Ovary (tissue), 9 donors: ENCODE measurements around the gene NEURL3. TPM values are rescaled to one million over a fixed set of nuclear protein-coding genes. Genes with fewer than 3 reads are reported as not detected.

Experiments
- DNase-seq, 5 donors: peaks; one replicate each; pipeline ENCODE4 v3.0.0-alpha.2; 2019 to 2020
- H3K27ac ChIP-seq, 2 donors: fragments of 200-600 bp; one replicate each; pipeline versions ENCODE4 v1.5.1 to v1.8.0; 2019 to 2022
- H3K27me3 ChIP-seq: fragments of 200-600 bp; one replicate; pipeline ENCODE4 v1.8.0; 2022
- H3K36me3 ChIP-seq: fragments of 200-600 bp; sonication (generic); one replicate; pipeline ENCODE4 v1.5.1; 2019
- H3K4me1 ChIP-seq: one replicate; pipeline ENCODE4 v1.8.1; 2013; ENCODE audit warnings: mild to moderate bottlenecking, moderate library complexity; ENCODE audit not compliant: insufficient read depth
- H3K4me3 ChIP-seq: fragments of 200-600 bp; sonication (generic); one replicate; pipeline ENCODE4 v1.5.1; 2017
- H3K9me3 ChIP-seq, 2 donors: fragments of 200-600 bp in 1 of 2; sonication (generic) in 1 of 2; one replicate each; pipeline versions ENCODE4 v1.5.1 to v1.8.1; 2013 to 2019; ENCODE audit warnings: mild to moderate bottlenecking in 1 of 2, moderate library complexity in 1 of 2
- EP300 ChIP-seq: sonication (generic); formaldehyde crosslinking; IDR thresholded peaks from one replicate; pipeline ENCODE4 v1.6.1; 2017; ENCODE audit warnings: antibody characterized with exemption
- POLR2A ChIP-seq: fragments of 450-650 bp; IDR thresholded peaks from one replicate; pipeline ENCODE4 v1.6.1; 2017; ENCODE audit warnings: antibody characterized with exemption, mild to moderate bottlenecking, moderate library complexity
- WGBS, 3 donors: extraction: QIAGEN DNeasy Blood & Tissue Kit in 1 of 3; methylation state at CpG; one replicate each; pipeline versions ENCODE4 v1.1.5 to v1.1.7; 2013 to 2017; 5-methylcytosine and 5-hydroxymethylcytosine counted together
- intact Hi-C, 4 donors: fragments of 100-400 bp; cut with DNase I; formaldehyde crosslinking; loops; one replicate each; pipeline versions ENCODE4 v1.11.0 to v1.15.1; 2022 to 2023
- polyA plus RNA-seq, 2 donors: library from polyadenylated mRNA; stranded (reverse); fragments of 200-250 nt in 1 of 2; fragments of 350-450 nt in 1 of 2; fragmentation: Illumina TruSeq in 1 of 2; extraction: RNeasy Lipid Tissue Mini Kit (QIAGEN cat#74804) in 1 of 2; gene quantifications; one replicate each; pipeline ENCODE4 v1.2.3, GENCODE V29; 2013 to 2014
- total RNA-seq, 7 donors: library from RNA; depleted of rRNA in 2 of 7; stranded (reverse); fragments of >200 nt in 2 of 7; fragmentation: NEBNext Ultra II Directional in 3 of 7; extraction: Animal tissue kit (Norgen Biotek cat#: 25700) in 3 of 7; gene quantifications; one replicate each; pipeline versions ENCODE4 v1.1.0 to v1.2.4, GENCODE V29; 2016 to 2023
- TF ChIP-seq, protein P1 (sequence below), 3 donors: fragments of 450-650 bp in 2 of 3; fragments of 200-600 bp in 1 of 3; IDR thresholded peaks; one replicate each; pipeline versions ENCODE4 v1.5.1 to v1.8.0; 2016 to 2022; ENCODE audit warnings: antibody characterized with exemption in 3 of 3, mild to moderate bottlenecking in 1 of 3
- donor health status: DM: no; HTN: no; CAD: no; lungs with moderate emphysema.
- donor health status: DM: no; HTN: no; CAD: no.
- donor health status: Bipolar disorder and iron deficiency.
- donor health status: DM: yes; HTN: yes; CAD: no.
- donor health status: DM: no; HTN: no; CAD: no.
- donor health status: DM: yes; HTN: yes; CAD: no.

NEURL3 gene
- total and polyA plus RNA-seq, 9 donors, result 0.06 TPM; not detected in 8

DNA sequence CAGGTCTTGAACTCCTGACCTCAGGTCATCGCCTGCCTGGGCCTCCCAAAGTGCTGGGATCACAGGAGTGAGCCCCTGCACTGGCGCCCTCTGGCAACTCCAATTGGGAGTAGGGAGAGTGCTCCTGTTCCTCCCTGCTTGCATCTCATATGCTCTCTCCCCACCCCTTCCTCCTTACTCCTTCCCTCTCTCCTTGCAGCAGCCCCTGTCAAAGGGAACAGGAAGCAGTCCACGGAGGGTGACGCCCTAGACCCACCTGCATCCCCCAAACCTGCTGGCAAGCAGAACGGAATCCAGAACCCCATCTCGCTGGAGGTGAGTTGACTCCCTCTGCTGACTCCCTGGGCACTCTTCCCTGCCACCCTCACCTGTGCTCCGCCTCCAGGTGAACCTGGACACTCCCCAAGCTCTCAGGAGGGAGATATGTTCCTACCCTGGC, 42.1 kb upstream of the NEURL3 start:
- H3K27ac ChIP-seq, result no peak overlapping the region
- TF ChIP-seq POLR2A (no peak), EP300 (no peak)
- TF ChIP-seq, protein P1, sequence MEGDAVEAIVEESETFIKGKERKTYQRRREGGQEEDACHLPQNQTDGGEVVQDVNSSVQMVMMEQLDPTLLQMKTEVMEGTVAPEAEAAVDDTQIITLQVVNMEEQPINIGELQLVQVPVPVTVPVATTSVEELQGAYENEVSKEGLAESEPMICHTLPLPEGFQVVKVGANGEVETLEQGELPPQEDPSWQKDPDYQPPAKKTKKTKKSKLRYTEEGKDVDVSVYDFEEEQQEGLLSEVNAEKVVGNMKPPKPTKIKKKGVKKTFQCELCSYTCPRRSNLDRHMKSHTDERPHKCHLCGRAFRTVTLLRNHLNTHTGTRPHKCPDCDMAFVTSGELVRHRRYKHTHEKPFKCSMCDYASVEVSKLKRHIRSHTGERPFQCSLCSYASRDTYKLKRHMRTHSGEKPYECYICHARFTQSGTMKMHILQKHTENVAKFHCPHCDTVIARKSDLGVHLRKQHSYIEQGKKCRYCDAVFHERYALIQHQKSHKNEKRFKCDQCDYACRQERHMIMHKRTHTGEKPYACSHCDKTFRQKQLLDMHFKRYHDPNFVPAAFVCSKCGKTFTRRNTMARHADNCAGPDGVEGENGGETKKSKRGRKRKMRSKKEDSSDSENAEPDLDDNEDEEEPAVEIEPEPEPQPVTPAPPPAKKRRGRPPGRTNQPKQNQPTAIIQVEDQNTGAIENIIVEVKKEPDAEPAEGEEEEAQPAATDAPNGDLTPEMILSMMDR (IDR thresholded peaks at IDR 0.05), result no peak
- H3K36me3 ChIP-seq, result no peaks in the 10 kb centered on the region

DNA sequence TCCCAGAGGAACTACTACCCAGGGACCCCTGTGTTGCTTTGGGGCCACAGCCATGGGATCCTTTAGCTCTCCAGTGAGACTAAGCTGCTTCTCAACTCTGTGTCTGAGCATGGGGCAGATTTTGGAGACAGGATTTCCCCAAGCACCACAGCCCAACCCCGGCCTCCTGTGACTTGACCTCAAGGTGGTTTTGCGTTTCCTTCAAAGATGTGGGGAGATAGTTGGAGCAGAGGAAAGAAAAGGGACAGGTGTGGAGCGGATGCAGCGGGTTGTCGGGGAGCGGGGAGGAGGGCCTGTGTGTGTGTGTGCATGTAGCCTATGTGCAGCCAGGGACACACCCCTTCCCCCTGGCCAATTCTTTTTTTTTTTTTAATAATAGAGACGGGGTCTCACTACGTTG, 41.6 kb upstream of the NEURL3 start:
- H3K36me3 ChIP-seq, result no peaks in the 10 kb centered on the region
- intact Hi-C loops, result loop anchor here in 1 of 4 donors (10.0 kb wide), 1 partner anchor 218 kb away; the partner anchor contains the start of gene CNNM4
- H3K4me1 ChIP-seq, result no peaks in the 10 kb centered on the region
- no peak overlapping the region for H3K27ac ChIP-seq
- 69 to 80% (median 69%) methylated on average over 8 of the region's 8 CpGs for WGBS, 3 donors
- H3K4me3 ChIP-seq, result no peak overlapping the region
- DNase-seq, result no peak
- no peaks in the 10 kb centered on the region for H3K9me3 ChIP-seq
- no peaks in the 10 kb centered on the region for H3K27me3 ChIP-seq
- TF ChIP-seq EP300 (no peak), POLR2A (no peak)
- TF ChIP-seq, protein P1 (IDR thresholded peaks at IDR 0.05), result no peak

More for the DNA sequence above, 42.1 kb upstream of the NEURL3 start:
- no peaks in the 10 kb centered on the region for H3K4me1 ChIP-seq
- no peak for DNase-seq
- no peak overlapping the region for H3K4me3 ChIP-seq
- 92 to 94% (median 92%) methylated on average over 7 of the region's 7 CpGs for WGBS, 3 donors
- no peaks in the 10 kb centered on the region for H3K27me3 ChIP-seq
- intact Hi-C loops, result loop anchor here in 1 of 4 donors (10.0 kb wide), 1 partner anchor 218 kb away; the partner anchor contains the start of gene CNNM4
- H3K9me3 ChIP-seq, result no peaks in the 10 kb centered on the region

DNA sequence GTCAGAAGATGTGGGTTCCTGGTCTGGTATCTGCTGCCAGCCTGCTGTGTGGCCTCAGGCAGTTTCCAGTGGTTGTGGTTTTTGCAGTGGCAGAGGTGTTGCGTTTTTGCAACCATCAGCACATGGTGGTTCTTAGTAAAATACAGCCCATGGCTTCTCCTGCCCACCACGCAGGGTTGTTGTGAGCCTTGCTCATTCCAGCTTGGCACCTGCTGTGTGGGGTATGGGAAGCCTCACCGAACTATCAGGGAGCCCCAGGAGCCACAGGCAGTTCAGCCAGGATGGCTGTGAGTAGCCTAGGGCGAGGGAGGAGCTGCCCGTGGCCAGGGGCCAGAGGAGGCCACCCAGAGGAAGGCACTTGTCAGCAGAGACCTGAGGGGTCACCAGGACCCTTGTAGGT, 41.2 kb upstream of the NEURL3 start:
- Histone ChIP-seq H3K36me3 (no peaks in the 10 kb centered on the region), H3K4me3 (no peak overlapping the region), H3K27me3 (no peaks in the 10 kb centered on the region), H3K27ac (no peak overlapping the region), H3K4me1 (no peaks in the 10 kb centered on the region), H3K9me3 (no peaks in the 10 kb centered on the region)
- no peak for DNase-seq
- intact Hi-C loops, result loop anchor here in 1 of 4 donors (10.0 kb wide), 1 partner anchor 218 kb away; the partner anchor contains the start of gene CNNM4
- WGBS, 3 donors, result 89 to 92% (median 90%) methylated on average over 5 of the region's 5 CpGs
- TF ChIP-seq POLR2A (no peak), EP300 (no peak)
- TF ChIP-seq, protein P1 (IDR thresholded peaks at IDR 0.05), result no peak

DNA sequence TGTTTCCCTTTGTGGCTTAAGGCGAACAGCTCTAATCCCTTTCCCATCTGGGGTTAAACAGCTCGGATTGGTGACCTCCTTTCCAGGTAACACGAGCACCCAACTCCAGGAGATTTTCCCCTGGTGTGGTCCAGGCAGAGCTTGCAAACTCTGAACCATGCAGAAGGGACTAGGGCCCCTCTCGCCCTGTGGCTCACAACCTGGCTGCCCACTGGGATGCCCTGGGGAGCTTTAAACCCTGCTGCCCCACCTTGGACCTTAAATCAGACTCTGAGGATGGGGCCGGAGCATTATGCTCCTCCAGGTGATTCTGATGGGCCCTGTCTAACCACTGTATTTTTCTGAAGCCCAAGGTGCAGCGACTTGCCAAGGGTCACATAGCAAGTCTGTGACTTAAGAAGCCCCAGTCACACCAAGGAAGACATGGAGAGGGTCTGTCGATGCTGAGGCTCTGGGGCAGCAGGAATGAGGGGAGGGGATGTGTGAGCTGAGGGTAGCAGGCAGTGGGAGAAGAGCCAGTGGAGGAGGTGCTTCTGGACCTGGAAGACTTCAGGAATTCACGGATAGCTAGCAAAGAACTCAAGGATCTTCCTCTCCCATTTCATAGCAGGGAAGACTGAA, 37.3 kb upstream of the NEURL3 start:
- no peak overlapping the region for H3K27ac ChIP-seq
- H3K36me3 ChIP-seq, result no peaks in the 10 kb centered on the region
- intact Hi-C loops, result loop anchor here in 1 of 4 donors (10.0 kb wide), 1 partner anchor 222 kb away; the partner anchor contains the start of gene CNNM4
- no peaks in the 10 kb centered on the region for H3K27me3 ChIP-seq
- H3K9me3 ChIP-seq, result no peaks in the 10 kb centered on the region
- no peak for DNase-seq
- H3K4me1 ChIP-seq, result peaks cover 6% of the 10 kb centered on the region
- TF ChIP-seq POLR2A (no peak), EP300 (no peak)
- TF ChIP-seq, protein P1 (IDR thresholded peaks at IDR 0.05), result no peak
- WGBS, 3 donors, result 93 to 96% (median 93%) methylated on average over 8 of the region's 8 CpGs
- H3K4me3 ChIP-seq, result no peak overlapping the region
